22Rv1 (cell line): ENCODE results near the gene HOXD12.

Experiments used
- H3K27ac ChIP-seq: fragments of 450-650 bp; 2 replicates; pipeline ENCODE4 v1.5.1; 2017
- CTCF ChIP-seq: fragments of 450-650 bp; IDR thresholded peaks from 2 replicates; pipeline ENCODE4 v1.5.1; 2017; ENCODE audit warnings: mild to moderate bottlenecking
- ZFX ChIP-seq: fragments of 450-650 bp; IDR thresholded peaks from 2 replicates; pipeline ENCODE4 v1.6.1; 2017; ENCODE audit warnings: antibody characterized with exemption, borderline replicate concordance

Gene HOXD12

GRCh38 chr2:176125772-176126054 is 26.1 kb downstream of the HOXD12 start:
- no peak overlapping the region for H3K27ac ChIP-seq
- no peak for TF ChIP-seq CTCF
- no peak for TF ChIP-seq ZFX

- H3K27ac ChIP-seq = no peak overlapping the region
- TF ChIP-seq CTCF (peak; percentile 72), ZFX (no peak)
Measured at GRCh38 chr2:176126929-176127773, 27.6 kb downstream of the HOXD12 start.

GRCh38 chr2:176127774-176128072 is 28.1 kb downstream of the HOXD12 start:
- TF ChIP-seq CTCF (no peak), ZFX (no peak)
- H3K27ac ChIP-seq = no peak overlapping the region

- no peak overlapping the region for H3K27ac ChIP-seq
- TF ChIP-seq CTCF = no peak
Measured at GRCh38 chr2:176128172-176128981, 28.8 kb downstream of the HOXD12 start.

- TF ChIP-seq CTCF (no peak), ZFX (no peak)
Measured at GRCh38 chr2:176128982-176129796, 29.6 kb downstream of the HOXD12 start, which contains the start of gene HOXD8. TSS of gene HOXD8 (plus strand) at chr2:176129705. CDS start at chr2:176130367, 662 bp downstream.

GRCh38 chr2:176129813-176130146 is 30.2 kb downstream of the HOXD12 start:
- no peak overlapping the region for H3K27ac ChIP-seq
- no peak for TF ChIP-seq ZFX
- TF ChIP-seq CTCF = no peak

More at GRCh38 chr2:176128982-176129796, 29.6 kb downstream of the HOXD12 start, which contains the start of gene HOXD8:
- no peak within 1 kb of the TSS for H3K27ac ChIP-seq
